SK-N-SH treated with all-trans-retinoic acid at 6 μM for 48 hours (cell line): ENCODE measurements around the gene EXOSC10.
"Not testable (repeated sequence)": the region's sequence is repeated elsewhere in the genome, so short reads cannot be mapped to it uniquely, and the experiment has no call there.

ENCODE experiments used
- ATAC-seq: fragments of 200-7000 bp; cut with Tn5 transposase; 3 replicates; pipeline ENCODE4 v1.9.1; 2020; ENCODE audit warnings: mild to moderate bottlenecking, moderate library complexity
- ARNTL ChIP-seq: fragments of 450-650 bp; formaldehyde crosslinking; IDR thresholded peaks from 2 replicates; pipeline ENCODE4 v1.5.0; 2020; ENCODE audit warnings: low read depth, mild to moderate bottlenecking, moderate library complexity, borderline replicate concordance
- BACH2 ChIP-seq: fragments of 250-450 bp; sonication (Bioruptor Pico); IDR thresholded peaks from 2 replicates; pipeline ENCODE4 v1.9.0; 2021; ENCODE audit warnings: mild to moderate bottlenecking, borderline replicate concordance
- CSDC2 ChIP-seq: fragments of 250-450 bp; sonication (Bioruptor Pico); IDR thresholded peaks from 2 replicates; pipeline ENCODE4 v1.5.0; 2020; ENCODE audit warnings: mild to moderate bottlenecking, moderate library complexity
- GLIS3 ChIP-seq: fragments of 250-450 bp; sonication (Bioruptor Pico); IDR thresholded peaks from 2 replicates; pipeline ENCODE4 v1.5.0; 2020; ENCODE audit warnings: mild to moderate bottlenecking, moderate library complexity
- ISL1 ChIP-seq: fragments of 250-450 bp; sonication (Bioruptor Pico); IDR thresholded peaks from 2 replicates; pipeline ENCODE4 v2.1.2; 2022; ENCODE audit warnings: mild to moderate bottlenecking, moderate library complexity
- OSR1 ChIP-seq: fragments of 250-450 bp; sonication (Bioruptor Pico); IDR thresholded peaks from 2 replicates; pipeline ENCODE4 v1.8.0; 2022; ENCODE audit warnings: moderate library complexity, mild to moderate bottlenecking, inconsistent platforms
- PPARA ChIP-seq: fragments of 250-450 bp; sonication (Bioruptor Pico); IDR thresholded peaks from 2 replicates; pipeline ENCODE4 v1.5.0; 2020; ENCODE audit warnings: mild to moderate bottlenecking, borderline replicate concordance
- SNAI2 ChIP-seq: fragments of 250-450 bp; sonication (Bioruptor Pico); IDR thresholded peaks from 2 replicates; pipeline ENCODE4 v1.5.0; 2020; ENCODE audit warnings: mild to moderate bottlenecking, moderate library complexity
- TCF4 ChIP-seq: fragments of 250-450 bp; sonication (Bioruptor Pico); IDR thresholded peaks from 2 replicates; pipeline ENCODE4 v1.8.0; 2021; ENCODE audit warnings: mild to moderate bottlenecking, moderate library complexity, borderline replicate concordance
- TOX ChIP-seq: fragments of 250-450 bp; sonication (Bioruptor Pico); IDR thresholded peaks from 2 replicates; pipeline ENCODE4 v1.8.0; 2021; ENCODE audit warnings: mild to moderate bottlenecking, moderate library complexity, borderline replicate concordance
- ZC3H10 ChIP-seq: fragments of 250-450 bp; sonication (Bioruptor Pico); IDR thresholded peaks from 2 replicates; pipeline ENCODE4 v1.5.1; 2021; ENCODE audit warnings: mild to moderate bottlenecking, moderate library complexity
- ZFP3 ChIP-seq: fragments of 250-450 bp; sonication (Bioruptor Pico); IDR thresholded peaks from 2 replicates; pipeline ENCODE4 v1.5.0; 2020; ENCODE audit warnings: mild to moderate bottlenecking, moderate library complexity
- ZFP30 ChIP-seq: fragments of 450-650 bp; formaldehyde crosslinking; IDR thresholded peaks from 2 replicates; pipeline ENCODE4 v1.5.0; 2022; ENCODE audit warnings: mild to moderate bottlenecking, moderate library complexity
- ZNF70 ChIP-seq: fragments of 450-650 bp; formaldehyde crosslinking; IDR thresholded peaks from 2 replicates; pipeline ENCODE4 v1.5.0; 2020; ENCODE audit warnings: mild to moderate bottlenecking, moderate library complexity
- ZNF8 ChIP-seq: fragments of 450-650 bp; formaldehyde crosslinking; IDR thresholded peaks from 2 replicates; pipeline ENCODE4 v1.5.0; 2020; ENCODE audit warnings: mild to moderate bottlenecking, moderate library complexity
- TF ChIP-seq, protein P1 (sequence below): fragments of 250-450 bp; sonication (Bioruptor Pico); IDR thresholded peaks from 2 replicates; pipeline ENCODE4 v1.8.0; 2020; ENCODE audit warnings: mild to moderate bottlenecking, moderate library complexity, borderline replicate concordance
- TF ChIP-seq, protein P2 (sequence below): fragments of 250-450 bp; sonication (Bioruptor Pico); IDR thresholded peaks from 2 replicates; pipeline ENCODE4 v1.5.1; 2020; ENCODE audit warnings: low read depth, mild to moderate bottlenecking, moderate library complexity
- TF ChIP-seq, protein P3 (sequence below): fragments of 250-450 bp; sonication (Bioruptor Pico); IDR thresholded peaks from 2 replicates; pipeline ENCODE4 v1.8.0; 2021; ENCODE audit warnings: low read depth, mild to moderate bottlenecking, moderate library complexity, borderline replicate concordance
- TF ChIP-seq, protein P4 (sequence below): fragments of 250-450 bp; sonication (Bioruptor Pico); IDR thresholded peaks from 2 replicates; pipeline ENCODE4 v1.5.1; 2021; ENCODE audit warnings: mild to moderate bottlenecking, moderate library complexity
- TF ChIP-seq, protein P5 (sequence below): fragments of 250-450 bp; sonication (Bioruptor Pico); IDR thresholded peaks from 2 replicates; pipeline ENCODE4 v1.5.0; 2020; ENCODE audit warnings: mild to moderate bottlenecking, moderate library complexity

EXOSC10 gene

DNA sequence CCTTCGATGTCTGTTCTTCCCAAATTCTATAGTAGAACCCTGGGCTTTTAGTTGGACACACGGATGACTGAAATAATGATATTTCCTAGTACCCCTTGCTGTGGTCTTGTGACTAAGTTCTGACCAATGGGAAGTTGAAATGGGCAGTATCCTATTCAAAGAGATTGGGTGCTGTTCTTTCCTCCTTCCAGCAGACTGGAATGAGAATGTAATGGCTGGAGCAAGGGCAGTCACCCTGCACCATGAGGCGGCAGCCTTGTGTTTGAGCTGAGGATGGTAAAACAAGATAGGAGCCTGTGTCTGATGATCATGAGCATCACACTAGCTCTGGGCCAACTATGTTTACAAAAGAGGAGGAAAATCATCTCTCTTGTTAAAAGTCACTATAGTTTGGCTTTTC, 34.7 kb downstream of the EXOSC10 start:
- ATAC-seq = no peak
- TF ChIP-seq, protein P1, sequence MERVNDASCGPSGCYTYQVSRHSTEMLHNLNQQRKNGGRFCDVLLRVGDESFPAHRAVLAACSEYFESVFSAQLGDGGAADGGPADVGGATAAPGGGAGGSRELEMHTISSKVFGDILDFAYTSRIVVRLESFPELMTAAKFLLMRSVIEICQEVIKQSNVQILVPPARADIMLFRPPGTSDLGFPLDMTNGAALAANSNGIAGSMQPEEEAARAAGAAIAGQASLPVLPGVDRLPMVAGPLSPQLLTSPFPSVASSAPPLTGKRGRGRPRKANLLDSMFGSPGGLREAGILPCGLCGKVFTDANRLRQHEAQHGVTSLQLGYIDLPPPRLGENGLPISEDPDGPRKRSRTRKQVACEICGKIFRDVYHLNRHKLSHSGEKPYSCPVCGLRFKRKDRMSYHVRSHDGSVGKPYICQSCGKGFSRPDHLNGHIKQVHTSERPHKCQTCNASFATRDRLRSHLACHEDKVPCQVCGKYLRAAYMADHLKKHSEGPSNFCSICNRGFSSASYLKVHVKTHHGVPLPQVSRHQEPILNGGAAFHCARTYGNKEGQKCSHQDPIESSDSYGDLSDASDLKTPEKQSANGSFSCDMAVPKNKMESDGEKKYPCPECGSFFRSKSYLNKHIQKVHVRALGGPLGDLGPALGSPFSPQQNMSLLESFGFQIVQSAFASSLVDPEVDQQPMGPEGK (CRISPR knock-in tag) = no peak
- TF ChIP-seq PPARA (no peak), ZC3H10 (no peak), ZFP3 (no peak), ARNTL (CRISPR knock-in tag) (no peak), BACH2 (CRISPR knock-in tag) (no peak), ZNF70 (no peak), ZNF8 (CRISPR knock-in tag) (no peak), ZFP30 (CRISPR knock-in tag) (no peak), ISL1 (CRISPR knock-in tag) (no peak), TCF4 (CRISPR knock-in tag) (no peak), TOX (CRISPR knock-in tag) (no peak), OSR1 (CRISPR knock-in tag) (no peak)
- TF ChIP-seq, protein P2, sequence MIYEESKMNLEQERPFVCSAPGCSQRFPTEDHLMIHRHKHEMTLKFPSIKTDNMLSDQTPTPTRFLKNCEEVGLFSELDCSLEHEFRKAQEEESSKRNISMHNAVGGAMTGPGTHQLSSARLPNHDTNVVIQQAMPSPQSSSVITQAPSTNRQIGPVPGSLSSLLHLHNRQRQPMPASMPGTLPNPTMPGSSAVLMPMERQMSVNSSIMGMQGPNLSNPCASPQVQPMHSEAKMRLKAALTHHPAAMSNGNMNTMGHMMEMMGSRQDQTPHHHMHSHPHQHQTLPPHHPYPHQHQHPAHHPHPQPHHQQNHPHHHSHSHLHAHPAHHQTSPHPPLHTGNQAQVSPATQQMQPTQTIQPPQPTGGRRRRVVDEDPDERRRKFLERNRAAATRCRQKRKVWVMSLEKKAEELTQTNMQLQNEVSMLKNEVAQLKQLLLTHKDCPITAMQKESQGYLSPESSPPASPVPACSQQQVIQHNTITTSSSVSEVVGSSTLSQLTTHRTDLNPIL (CRISPR knock-in tag) = no peak
- TF ChIP-seq, protein P3, sequence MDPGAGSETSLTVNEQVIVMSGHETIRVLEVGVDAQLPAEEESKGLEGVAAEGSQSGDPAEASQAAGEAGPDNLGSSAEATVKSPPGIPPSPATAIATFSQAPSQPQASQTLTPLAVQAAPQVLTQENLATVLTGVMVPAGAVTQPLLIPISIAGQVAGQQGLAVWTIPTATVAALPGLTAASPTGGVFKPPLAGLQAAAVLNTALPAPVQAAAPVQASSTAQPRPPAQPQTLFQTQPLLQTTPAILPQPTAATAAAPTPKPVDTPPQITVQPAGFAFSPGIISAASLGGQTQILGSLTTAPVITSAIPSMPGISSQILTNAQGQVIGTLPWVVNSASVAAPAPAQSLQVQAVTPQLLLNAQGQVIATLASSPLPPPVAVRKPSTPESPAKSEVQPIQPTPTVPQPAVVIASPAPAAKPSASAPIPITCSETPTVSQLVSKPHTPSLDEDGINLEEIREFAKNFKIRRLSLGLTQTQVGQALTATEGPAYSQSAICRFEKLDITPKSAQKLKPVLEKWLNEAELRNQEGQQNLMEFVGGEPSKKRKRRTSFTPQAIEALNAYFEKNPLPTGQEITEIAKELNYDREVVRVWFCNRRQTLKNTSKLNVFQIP = no peak
- TF ChIP-seq, protein P4, sequence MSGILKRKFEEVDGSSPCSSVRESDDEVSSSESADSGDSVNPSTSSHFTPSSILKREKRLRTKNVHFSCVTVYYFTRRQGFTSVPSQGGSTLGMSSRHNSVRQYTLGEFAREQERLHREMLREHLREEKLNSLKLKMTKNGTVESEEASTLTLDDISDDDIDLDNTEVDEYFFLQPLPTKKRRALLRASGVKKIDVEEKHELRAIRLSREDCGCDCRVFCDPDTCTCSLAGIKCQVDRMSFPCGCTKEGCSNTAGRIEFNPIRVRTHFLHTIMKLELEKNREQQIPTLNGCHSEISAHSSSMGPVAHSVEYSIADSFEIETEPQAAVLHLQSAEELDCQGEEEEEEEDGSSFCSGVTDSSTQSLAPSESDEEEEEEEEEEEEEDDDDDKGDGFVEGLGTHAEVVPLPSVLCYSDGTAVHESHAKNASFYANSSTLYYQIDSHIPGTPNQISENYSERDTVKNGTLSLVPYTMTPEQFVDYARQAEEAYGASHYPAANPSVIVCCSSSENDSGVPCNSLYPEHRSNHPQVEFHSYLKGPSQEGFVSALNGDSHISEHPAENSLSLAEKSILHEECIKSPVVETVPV (CRISPR knock-in tag) = no peak

DNA sequence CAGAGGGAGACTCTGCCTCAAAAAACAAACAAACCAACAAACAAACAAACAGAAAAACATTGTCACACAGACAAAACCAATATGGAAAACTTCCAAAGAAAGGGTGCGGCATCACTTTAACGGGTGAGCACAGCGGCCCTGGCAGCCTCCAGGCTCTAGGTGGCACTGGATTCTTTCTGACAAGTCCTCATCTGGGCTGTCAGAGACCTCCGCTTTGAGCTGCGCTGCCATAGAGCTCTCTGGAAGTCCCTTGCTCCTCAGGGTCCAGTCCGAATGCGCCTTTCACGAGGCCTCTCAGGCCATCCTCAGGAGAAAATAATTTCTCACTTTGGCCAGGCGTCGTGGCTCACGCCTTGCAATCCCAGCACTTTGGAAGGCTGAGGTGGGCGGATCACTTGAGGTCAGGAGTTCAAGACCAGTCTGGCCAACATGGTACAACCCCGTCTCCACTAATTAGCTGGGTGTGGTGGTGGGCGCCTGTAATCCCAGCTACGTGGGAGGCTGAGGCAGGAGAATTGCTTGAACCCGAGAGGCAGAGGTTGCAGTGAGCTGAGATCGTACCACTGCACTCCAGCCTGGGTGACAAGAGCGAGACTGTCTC, 35.6 kb downstream of the EXOSC10 start:
- not testable (repeated sequence) for ATAC-seq

DNA sequence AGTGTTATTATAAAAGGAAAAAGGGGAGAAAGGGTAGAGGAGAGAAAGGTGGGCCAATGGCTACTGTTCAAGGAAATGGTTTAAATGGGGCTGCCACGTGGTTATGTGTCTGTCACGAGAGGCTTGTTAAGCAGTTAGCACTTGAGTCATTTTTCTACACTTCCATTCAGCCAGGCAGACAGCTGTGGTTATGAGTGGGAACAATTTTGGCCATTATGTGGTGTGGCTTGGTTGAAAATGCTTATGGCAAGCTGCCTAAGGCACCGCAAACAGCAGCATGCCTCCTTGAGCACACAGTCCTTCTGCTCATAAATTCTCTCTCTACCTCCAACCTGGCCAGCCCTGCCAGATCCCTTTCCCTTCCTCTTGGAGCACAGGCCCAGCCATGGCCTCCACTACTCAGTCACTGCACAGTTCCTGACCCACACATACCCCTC, 36.7 kb downstream of the EXOSC10 start:
- no peak for ATAC-seq
- no peak for TF ChIP-seq ARNTL (CRISPR knock-in tag)
- no peak for TF ChIP-seq ZNF70
- TF ChIP-seq SNAI2 (CRISPR knock-in tag) = no peak
- no peak for TF ChIP-seq PPARA
- no peak for TF ChIP-seq ISL1 (CRISPR knock-in tag)
- TF ChIP-seq BACH2 (CRISPR knock-in tag) = no peak
- no peak for TF ChIP-seq OSR1 (CRISPR knock-in tag)
- TF ChIP-seq, protein P4 (CRISPR knock-in tag) = no peak

DNA sequence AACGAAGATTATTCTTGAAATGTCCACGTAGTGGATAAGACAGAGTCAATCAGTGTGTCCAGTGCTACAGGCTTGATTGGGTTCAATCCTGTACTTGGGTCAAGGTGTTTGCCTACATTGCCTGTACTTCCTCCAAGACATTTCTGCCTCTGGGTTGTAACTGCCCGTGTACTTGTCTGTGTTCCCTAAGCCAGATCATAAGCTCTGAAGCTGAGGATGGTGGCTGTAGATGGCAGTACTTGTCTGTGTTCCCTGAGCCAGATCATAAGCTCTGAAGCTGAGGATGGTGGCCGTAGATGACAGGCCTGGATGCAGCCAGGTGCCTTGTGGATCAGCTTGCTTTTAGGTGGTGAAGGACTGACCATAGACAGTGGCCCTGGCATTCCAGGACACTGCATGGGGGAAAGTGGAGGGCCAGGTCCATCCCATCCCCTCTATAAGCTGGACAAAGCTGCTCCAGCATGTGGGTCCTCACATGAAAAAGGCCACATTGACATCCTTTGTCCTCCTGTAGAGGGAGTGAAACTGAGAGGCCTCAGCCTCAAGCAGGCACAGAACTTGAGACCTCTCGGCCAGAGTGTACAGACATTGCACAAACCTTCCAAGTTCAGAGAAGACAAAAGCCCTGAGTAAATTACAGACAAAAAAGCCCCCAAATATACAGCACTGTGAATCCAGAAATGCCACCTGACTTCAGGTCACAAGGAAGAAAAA, 37.9 kb downstream of the EXOSC10 start:
- ATAC-seq = no peak
- TF ChIP-seq ISL1 (CRISPR knock-in tag) (no peak), BACH2 (CRISPR knock-in tag) (no peak), ZNF8 (CRISPR knock-in tag) (no peak), CSDC2 (CRISPR knock-in tag) (no peak), ZNF70 (no peak), OSR1 (CRISPR knock-in tag) (no peak), PPARA (no peak), TOX (CRISPR knock-in tag) (no peak), GLIS3 (no peak)
- TF ChIP-seq, protein P3 = no peak
- TF ChIP-seq, protein P5, sequence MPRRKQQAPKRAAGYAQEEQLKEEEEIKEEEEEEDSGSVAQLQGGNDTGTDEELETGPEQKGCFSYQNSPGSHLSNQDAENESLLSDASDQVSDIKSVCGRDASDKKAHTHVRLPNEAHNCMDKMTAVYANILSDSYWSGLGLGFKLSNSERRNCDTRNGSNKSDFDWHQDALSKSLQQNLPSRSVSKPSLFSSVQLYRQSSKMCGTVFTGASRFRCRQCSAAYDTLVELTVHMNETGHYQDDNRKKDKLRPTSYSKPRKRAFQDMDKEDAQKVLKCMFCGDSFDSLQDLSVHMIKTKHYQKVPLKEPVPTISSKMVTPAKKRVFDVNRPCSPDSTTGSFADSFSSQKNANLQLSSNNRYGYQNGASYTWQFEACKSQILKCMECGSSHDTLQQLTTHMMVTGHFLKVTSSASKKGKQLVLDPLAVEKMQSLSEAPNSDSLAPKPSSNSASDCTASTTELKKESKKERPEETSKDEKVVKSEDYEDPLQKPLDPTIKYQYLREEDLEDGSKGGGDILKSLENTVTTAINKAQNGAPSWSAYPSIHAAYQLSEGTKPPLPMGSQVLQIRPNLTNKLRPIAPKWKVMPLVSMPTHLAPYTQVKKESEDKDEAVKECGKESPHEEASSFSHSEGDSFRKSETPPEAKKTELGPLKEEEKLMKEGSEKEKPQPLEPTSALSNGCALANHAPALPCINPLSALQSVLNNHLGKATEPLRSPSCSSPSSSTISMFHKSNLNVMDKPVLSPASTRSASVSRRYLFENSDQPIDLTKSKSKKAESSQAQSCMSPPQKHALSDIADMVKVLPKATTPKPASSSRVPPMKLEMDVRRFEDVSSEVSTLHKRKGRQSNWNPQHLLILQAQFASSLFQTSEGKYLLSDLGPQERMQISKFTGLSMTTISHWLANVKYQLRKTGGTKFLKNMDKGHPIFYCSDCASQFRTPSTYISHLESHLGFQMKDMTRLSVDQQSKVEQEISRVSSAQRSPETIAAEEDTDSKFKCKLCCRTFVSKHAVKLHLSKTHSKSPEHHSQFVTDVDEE = no peak
